Osteocyte (in vitro differentiated cells): Measurements from ENCODE around the gene PSPN. TPM values are rescaled to one million over a fixed set of nuclear protein-coding genes. Genes with fewer than 3 reads are reported as not detected.

ENCODE experiments used
- DNase-seq: peaks from one replicate; pipeline ENCODE4 v3.0.0; 2021; ENCODE audit warnings: mixed read lengths; ENCODE audit not compliant: unreplicated experiment; ENCODE audit errors: extremely low spot score
- H3K27ac Mint-ChIP-seq: one replicate; pipeline ENCODE4 v1.8.0; 2021; ENCODE audit warnings: mild to moderate bottlenecking, mixed read lengths; ENCODE audit not compliant: unreplicated experiment
- H3K27me3 Mint-ChIP-seq: one replicate; pipeline ENCODE4 v1.8.0; 2021; ENCODE audit warnings: mixed read lengths; ENCODE audit not compliant: unreplicated experiment
- H3K36me3 Mint-ChIP-seq: one replicate; pipeline ENCODE4 v1.8.0; 2021; ENCODE audit warnings: mixed read lengths; ENCODE audit not compliant: unreplicated experiment
- H3K4me1 Mint-ChIP-seq: one replicate; pipeline ENCODE4 v1.8.0; 2021; ENCODE audit warnings: mixed read lengths; ENCODE audit not compliant: unreplicated experiment
- H3K4me3 Mint-ChIP-seq: one replicate; pipeline ENCODE4 v1.8.0; 2021; ENCODE audit warnings: mild to moderate bottlenecking, moderate library complexity, mixed read lengths; ENCODE audit not compliant: unreplicated experiment
- H3K9me3 Mint-ChIP-seq: one replicate; pipeline ENCODE4 v1.8.0; 2021; ENCODE audit warnings: mixed read lengths; ENCODE audit not compliant: unreplicated experiment
- total RNA-seq: library from RNA; stranded (reverse); gene quantifications from 2 replicates; pipeline ENCODE4 v1.2.1, GENCODE V29; 2021
- TF ChIP-seq, protein P1 (sequence below): fragments of 200-600 bp; sonication (generic); IDR thresholded peaks from 2 replicates; pipeline ENCODE4 v1.5.0; 2021; ENCODE audit warnings: antibody characterized with exemption, mild to moderate bottlenecking, moderate library complexity

Gene PSPN
- total RNA-seq, 1 donor from 2014 or later = 3.5 TPM

GRCh38 chr19:6393074-6393982, 17.6 kb upstream of the PSPN start, which contains the start of gene GTF2F1:
Gene GTF2F1, minus strand, starts transcription at chr19:6393164. Its CDS starts 169 bp downstream, at chr19:6392995.
- TF ChIP-seq, protein P1, sequence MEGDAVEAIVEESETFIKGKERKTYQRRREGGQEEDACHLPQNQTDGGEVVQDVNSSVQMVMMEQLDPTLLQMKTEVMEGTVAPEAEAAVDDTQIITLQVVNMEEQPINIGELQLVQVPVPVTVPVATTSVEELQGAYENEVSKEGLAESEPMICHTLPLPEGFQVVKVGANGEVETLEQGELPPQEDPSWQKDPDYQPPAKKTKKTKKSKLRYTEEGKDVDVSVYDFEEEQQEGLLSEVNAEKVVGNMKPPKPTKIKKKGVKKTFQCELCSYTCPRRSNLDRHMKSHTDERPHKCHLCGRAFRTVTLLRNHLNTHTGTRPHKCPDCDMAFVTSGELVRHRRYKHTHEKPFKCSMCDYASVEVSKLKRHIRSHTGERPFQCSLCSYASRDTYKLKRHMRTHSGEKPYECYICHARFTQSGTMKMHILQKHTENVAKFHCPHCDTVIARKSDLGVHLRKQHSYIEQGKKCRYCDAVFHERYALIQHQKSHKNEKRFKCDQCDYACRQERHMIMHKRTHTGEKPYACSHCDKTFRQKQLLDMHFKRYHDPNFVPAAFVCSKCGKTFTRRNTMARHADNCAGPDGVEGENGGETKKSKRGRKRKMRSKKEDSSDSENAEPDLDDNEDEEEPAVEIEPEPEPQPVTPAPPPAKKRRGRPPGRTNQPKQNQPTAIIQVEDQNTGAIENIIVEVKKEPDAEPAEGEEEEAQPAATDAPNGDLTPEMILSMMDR = no peak
- peak within 1 kb of the TSS; percentile 95 for H3K4me3 Mint-ChIP-seq
- peaks cover 9% of the 10 kb centered on the region for H3K36me3 Mint-ChIP-seq
- peak; percentile 99 for DNase-seq
- peak within 1 kb of the TSS; percentile 98 for H3K27ac Mint-ChIP-seq
- H3K4me1 Mint-ChIP-seq = peaks cover 22% of the 10 kb centered on the region
- H3K27me3 Mint-ChIP-seq = no peaks in the 10 kb centered on the region
- H3K9me3 Mint-ChIP-seq = no peaks in the 10 kb centered on the region

DNA sequence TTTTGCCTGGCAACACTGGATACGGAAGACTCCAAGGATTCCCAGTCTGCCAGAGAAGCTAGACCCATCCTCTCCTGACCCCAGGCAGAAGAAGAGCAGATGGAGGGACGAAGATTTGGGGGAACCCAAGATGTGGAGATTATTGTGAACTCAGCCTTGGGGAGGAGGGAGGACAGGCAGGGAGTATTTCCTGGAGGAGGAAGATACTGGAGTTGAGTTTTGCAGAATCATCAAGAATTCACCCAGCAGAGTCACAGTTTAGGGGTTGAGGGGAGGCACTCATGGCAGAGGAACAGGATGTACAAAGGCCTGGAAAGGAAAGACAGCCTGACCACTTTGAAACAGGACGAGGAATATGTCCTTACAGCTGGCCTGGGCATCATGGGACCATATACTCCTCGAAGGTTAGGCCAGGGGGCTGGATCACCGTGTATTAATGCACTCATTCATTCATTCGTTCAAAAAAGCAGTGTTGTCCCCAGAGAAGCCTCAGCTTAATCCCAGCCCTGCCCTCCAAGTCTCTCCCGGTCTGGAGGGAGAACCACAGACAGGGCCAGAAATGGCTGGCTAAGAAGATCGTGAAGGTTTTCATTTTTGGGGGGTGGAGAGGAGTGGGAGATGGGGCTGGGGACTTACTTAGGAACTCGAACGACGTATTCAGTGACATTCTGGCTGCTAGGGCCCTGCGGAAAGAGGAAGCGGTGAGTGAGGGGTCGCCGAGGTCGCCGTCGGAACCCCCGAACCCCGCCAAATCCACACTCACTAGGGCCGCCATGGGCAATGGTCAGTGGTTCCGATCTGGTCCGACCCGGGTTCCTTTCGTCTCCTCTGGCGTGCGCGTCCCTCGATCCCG, 16.7 kb upstream of the PSPN start:
- peaks cover 13% of the 10 kb centered on the region for H3K36me3 Mint-ChIP-seq
- peak overlapping the region; percentile 98 for H3K27ac Mint-ChIP-seq
- no peaks in the 10 kb centered on the region for H3K9me3 Mint-ChIP-seq
- DNase-seq = no peak
- no peaks in the 10 kb centered on the region for H3K27me3 Mint-ChIP-seq
- H3K4me1 Mint-ChIP-seq = peaks cover 22% of the 10 kb centered on the region
- peak overlapping the region; percentile 95 for H3K4me3 Mint-ChIP-seq
- TF ChIP-seq, protein P1 = no peak

DNA sequence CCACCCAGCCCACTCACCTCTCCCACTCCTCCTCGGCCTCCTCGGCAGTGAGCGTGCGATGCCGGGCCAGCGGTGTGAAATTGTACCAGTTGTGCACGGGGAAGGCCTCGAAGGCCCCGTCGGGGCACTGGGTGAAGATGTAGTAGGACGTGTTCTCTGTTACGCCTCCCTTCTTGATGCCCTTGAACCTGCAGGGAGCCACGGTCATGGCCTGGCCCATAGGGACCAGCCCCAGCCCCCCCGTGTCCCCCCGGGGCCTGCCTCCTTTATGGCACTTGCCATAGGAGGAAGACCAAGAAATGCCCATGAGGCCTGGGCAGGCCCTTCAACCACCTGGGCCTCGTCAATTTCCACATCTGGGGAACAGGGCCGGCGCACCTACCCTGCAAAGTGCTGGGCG, 11.6 kb upstream of the PSPN start:
- H3K4me1 Mint-ChIP-seq = peaks cover 8% of the 10 kb centered on the region
- H3K4me3 Mint-ChIP-seq = no peak overlapping the region
- H3K27me3 Mint-ChIP-seq = no peaks in the 10 kb centered on the region
- H3K36me3 Mint-ChIP-seq = peaks cover 27% of the 10 kb centered on the region
- TF ChIP-seq, protein P1 = no peak
- no peak overlapping the region for H3K27ac Mint-ChIP-seq
- no peak for DNase-seq
- no peaks in the 10 kb centered on the region for H3K9me3 Mint-ChIP-seq

- H3K27me3 Mint-ChIP-seq = no peaks in the 10 kb centered on the region
- no peaks in the 10 kb centered on the region for H3K4me1 Mint-ChIP-seq
- H3K4me3 Mint-ChIP-seq = no peak overlapping the region
- no peak overlapping the region for H3K27ac Mint-ChIP-seq
- DNase-seq = no peak
- peaks cover 40% of the 10 kb centered on the region for H3K36me3 Mint-ChIP-seq
- TF ChIP-seq, protein P1 = no peak
- H3K9me3 Mint-ChIP-seq = no peaks in the 10 kb centered on the region
Observed at GRCh38 chr19:6384381-6384780, 8.6 kb upstream of the PSPN start.
